Measurements from ENCODE around the gene LRRC71. TPM values are rescaled to one million over a fixed set of nuclear protein-coding genes. Genes with fewer than 3 reads are reported as not detected.

Gene LRRC71
- total and polyA plus RNA-seq, 10 of the 15 experiments (the other 5 are each of a cell fraction or from before 2014, with no cell fraction given) = not detected

DNA sequence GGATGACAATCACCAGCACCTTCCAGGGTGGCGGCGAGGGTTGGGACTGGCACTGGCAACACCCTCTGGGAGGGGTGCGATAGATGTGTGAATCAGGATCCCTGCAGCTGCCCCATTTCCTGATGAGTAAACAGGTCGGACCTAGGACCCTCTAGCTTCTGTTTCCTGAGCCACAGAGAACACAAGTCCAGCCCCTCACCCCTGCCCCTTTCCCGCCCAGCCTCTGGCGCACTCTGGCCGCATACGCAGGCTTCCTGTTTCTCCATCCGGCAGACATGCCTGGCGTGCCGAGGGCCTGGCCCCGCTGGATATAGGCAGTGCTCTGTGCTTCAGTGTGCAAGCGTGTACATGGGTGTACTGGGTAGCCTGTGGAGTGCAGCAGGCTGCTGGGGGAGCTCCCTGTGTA, 22.3 kb upstream of the LRRC71 start:
- H3K79me2 ChIP-seq (ENCODE audit: control insufficient read depth, insufficient read depth, low read length) = no peaks in the 10 kb centered on the region
- H3K4me1 ChIP-seq (ENCODE audit: control insufficient read depth, insufficient read depth, low read length) = no peaks in the 10 kb centered on the region
- ChIA-PET POLR2A (no interaction called here), RAD21 (ENCODE audit: unreplicated experiment) (no interaction called here), SMC1A (ENCODE audit: uncharacterized antibody, unreplicated experiment) (no interaction called here), CTCF (interaction anchor here (0.9 to 1.0 kb wide), 2 partner anchors 12 to 172 kb away, joined by 3 read pairs; no protein-coding TSS in a partner anchor)
- WGBS (ENCODE audit: insufficient coverage, insufficient replicate concordance, low lambda C conversion rate, missing lambda C conversion rate) = 13% methylated on average over 11 of the region's 13 CpGs
- intact Hi-C loops (cut with micrococcal nuclease; ENCODE audit: unreplicated experiment) (no loop called here), in situ Hi-C loops (cut with MboI) (no loop called here)
- no peaks in the 10 kb centered on the region for H3K9me3 ChIP-seq (replicated peaks; ENCODE audit: control insufficient read depth, insufficient read depth, low read length)
- H3K27me3 ChIP-seq (replicated peaks in 1 of 2; ENCODE audit: control insufficient read depth in 2 of 2, insufficient read depth in 2 of 2, low read length in 1 of 2) = peaks cover 3 to 9% of the 10 kb centered on the region in 2 experiments; a peak in 3 of 4 replicates
- H3K4me3 ChIP-seq = no peak overlapping the region
- ATAC-seq (no peak; the same call in 1 of the 3 replicates), DNase-seq (ENCODE audit: low read depth, low spot score) (no peak), FAIRE-seq (no peak)
- no peak overlapping the region for H3K27ac ChIP-seq (ENCODE audit: control insufficient read depth, insufficient read depth)
- H3K9ac ChIP-seq (ENCODE audit: control insufficient read depth, insufficient read depth, low read length) = no peak overlapping the region
- no peaks in the 10 kb centered on the region for H3K36me3 ChIP-seq (ENCODE audit: control insufficient read depth in 2 of 2, insufficient read depth in 2 of 2, low read length in 1 of 2)
- H2AFZ ChIP-seq (ENCODE audit: control insufficient read depth, low read depth, low read length) = no peak overlapping the region
- no TSS peak for BruUV-seq (replicated peaks)
- no peaks in the 10 kb centered on the region for H4K20me1 ChIP-seq (ENCODE audit: control insufficient read depth, insufficient read depth)
- no peak overlapping the region for H3K4me2 ChIP-seq (ENCODE audit: control insufficient read depth, insufficient read depth)
- no peak for TF ChIP-seq FOXM1 (IDR thresholded peaks at IDR 0.05; ENCODE audit: low read depth, low read length)
- TF ChIP-seq ATF7 (IDR thresholded peaks at IDR 0.05; ENCODE audit: low read depth) = no peak
- TF ChIP-seq NFXL1 (IDR thresholded peaks at IDR 0.05; ENCODE audit: borderline replicate concordance) = no peak
- TF ChIP-seq, protein P1, sequence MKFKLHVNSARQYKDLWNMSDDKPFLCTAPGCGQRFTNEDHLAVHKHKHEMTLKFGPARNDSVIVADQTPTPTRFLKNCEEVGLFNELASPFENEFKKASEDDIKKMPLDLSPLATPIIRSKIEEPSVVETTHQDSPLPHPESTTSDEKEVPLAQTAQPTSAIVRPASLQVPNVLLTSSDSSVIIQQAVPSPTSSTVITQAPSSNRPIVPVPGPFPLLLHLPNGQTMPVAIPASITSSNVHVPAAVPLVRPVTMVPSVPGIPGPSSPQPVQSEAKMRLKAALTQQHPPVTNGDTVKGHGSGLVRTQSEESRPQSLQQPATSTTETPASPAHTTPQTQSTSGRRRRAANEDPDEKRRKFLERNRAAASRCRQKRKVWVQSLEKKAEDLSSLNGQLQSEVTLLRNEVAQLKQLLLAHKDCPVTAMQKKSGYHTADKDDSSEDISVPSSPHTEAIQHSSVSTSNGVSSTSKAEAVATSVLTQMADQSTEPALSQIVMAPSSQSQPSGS (IDR thresholded peaks at IDR 0.05; ENCODE audit: low read length) = no peak
- TF ChIP-seq, protein P2, sequence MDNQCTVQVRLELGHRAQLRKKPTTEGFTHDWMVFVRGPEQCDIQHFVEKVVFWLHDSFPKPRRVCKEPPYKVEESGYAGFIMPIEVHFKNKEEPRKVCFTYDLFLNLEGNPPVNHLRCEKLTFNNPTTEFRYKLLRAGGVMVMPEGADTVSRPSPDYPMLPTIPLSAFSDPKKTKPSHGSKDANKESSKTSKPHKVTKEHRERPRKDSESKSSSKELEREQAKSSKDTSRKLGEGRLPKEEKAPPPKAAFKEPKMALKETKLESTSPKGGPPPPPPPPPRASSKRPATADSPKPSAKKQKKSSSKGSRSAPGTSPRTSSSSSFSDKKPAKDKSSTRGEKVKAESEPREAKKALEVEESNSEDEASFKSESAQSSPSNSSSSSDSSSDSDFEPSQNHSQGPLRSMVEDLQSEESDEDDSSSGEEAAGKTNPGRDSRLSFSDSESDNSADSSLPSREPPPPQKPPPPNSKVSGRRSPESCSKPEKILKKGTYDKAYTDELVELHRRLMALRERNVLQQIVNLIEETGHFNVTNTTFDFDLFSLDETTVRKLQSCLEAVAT (IDR thresholded peaks at IDR 0.05) = no peak
- TF ChIP-seq, protein P3, sequence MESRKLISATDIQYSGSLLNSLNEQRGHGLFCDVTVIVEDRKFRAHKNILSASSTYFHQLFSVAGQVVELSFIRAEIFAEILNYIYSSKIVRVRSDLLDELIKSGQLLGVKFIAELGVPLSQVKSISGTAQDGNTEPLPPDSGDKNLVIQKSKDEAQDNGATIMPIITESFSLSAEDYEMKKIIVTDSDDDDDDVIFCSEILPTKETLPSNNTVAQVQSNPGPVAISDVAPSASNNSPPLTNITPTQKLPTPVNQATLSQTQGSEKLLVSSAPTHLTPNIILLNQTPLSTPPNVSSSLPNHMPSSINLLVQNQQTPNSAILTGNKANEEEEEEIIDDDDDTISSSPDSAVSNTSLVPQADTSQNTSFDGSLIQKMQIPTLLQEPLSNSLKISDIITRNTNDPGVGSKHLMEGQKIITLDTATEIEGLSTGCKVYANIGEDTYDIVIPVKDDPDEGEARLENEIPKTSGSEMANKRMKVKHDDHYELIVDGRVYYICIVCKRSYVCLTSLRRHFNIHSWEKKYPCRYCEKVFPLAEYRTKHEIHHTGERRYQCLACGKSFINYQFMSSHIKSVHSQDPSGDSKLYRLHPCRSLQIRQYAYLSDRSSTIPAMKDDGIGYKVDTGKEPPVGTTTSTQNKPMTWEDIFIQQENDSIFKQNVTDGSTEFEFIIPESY (IDR thresholded peaks at IDR 0.05) = no peak
- TF ChIP-seq MEF2A (IDR thresholded peaks at IDR 0.05; ENCODE audit: insufficient read depth, low read depth, low read length) = no peak
- TF ChIP-seq RAD21 (IDR thresholded peaks at IDR 0.05; ENCODE audit: insufficient read depth, low read depth, low read length) = no peak
- TF ChIP-seq, protein P4, sequence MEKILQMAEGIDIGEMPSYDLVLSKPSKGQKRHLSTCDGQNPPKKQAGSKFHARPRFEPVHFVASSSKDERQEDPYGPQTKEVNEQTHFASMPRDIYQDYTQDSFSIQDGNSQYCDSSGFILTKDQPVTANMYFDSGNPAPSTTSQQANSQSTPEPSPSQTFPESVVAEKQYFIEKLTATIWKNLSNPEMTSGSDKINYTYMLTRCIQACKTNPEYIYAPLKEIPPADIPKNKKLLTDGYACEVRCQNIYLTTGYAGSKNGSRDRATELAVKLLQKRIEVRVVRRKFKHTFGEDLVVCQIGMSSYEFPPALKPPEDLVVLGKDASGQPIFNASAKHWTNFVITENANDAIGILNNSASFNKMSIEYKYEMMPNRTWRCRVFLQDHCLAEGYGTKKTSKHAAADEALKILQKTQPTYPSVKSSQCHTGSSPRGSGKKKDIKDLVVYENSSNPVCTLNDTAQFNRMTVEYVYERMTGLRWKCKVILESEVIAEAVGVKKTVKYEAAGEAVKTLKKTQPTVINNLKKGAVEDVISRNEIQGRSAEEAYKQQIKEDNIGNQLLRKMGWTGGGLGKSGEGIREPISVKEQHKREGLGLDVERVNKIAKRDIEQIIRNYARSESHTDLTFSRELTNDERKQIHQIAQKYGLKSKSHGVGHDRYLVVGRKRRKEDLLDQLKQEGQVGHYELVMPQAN (conservative IDR thresholded peaks at IDR 0.05) = no peak
- no peak for TF ChIP-seq SUZ12 (IDR thresholded peaks at IDR 0.05; ENCODE audit: unreplicated experiment)
- TF ChIP-seq, protein P5, sequence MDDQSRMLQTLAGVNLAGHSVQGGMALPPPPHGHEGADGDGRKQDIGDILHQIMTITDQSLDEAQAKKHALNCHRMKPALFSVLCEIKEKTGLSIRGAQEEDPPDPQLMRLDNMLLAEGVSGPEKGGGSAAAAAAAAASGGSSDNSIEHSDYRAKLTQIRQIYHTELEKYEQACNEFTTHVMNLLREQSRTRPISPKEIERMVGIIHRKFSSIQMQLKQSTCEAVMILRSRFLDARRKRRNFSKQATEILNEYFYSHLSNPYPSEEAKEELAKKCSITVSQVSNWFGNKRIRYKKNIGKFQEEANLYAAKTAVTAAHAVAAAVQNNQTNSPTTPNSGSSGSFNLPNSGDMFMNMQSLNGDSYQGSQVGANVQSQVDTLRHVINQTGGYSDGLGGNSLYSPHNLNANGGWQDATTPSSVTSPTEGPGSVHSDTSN (IDR thresholded peaks at IDR 0.05; ENCODE audit: insufficient replicate concordance, low read depth, low read length) = no peak
- TF ChIP-seq YBX1 (IDR thresholded peaks at IDR 0.05) = no peak
- TF ChIP-seq NR2C1 (IDR thresholded peaks at IDR 0.05) = no peak

Measured in GM12878 (cell line).